ENCODE data around the gene ACOXL. TPM values are rescaled to one million over a fixed set of nuclear protein-coding genes. Genes with fewer than 3 reads are reported as not detected.

ACOXL gene
- total and polyA plus RNA-seq, 2 of the 8 experiments (the other 6 are each of a cell fraction or from before 2014, with no cell fraction given) = 11.4 to 20.6 TPM

DNA sequence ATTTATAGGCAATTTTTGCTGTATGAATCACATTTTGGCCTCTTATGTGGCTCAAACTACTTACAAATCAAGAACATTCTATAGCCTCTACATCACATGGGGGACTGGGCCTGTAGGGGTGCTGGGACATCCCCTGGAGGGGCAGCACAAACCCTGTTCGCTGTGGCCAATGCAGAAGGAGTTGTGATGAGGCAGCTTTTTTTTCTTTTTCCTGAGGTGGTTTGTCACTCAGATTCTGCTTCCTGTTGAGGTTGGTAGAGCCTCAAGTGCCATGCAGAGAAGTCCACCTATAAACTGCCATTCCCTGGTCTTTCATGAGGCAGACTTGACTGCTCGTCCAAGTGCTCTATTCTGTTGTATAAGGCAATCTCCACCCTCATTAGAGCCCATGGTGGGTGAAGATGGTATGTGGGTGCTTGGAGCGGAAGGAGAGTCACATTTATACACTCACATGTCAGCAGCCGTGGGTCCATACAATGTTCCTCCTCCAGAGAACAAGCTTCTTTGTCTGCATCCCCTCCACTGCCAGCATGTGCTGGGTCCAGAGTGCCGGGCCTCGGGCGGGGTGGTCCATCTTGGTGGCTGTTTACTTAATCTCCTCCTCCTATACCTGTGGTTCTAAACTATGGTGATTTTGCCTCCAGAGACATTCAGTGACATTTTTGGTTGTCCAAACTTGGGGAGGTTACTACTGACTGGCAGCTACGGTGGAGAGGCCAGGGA, 120.3 kb downstream of the ACOXL start (continued):
- TF ChIP-seq TBP (IDR thresholded peaks at IDR 0.05; ENCODE audit: low read depth, low read length) (no peak), PHF8 (conservative IDR thresholded peaks at IDR 0.05; ENCODE audit: low read depth, low read length) (no peak), SIX5 (IDR thresholded peaks at IDR 0.05; ENCODE audit: low read depth, low read length) (no peak), ATF2 (IDR thresholded peaks at IDR 0.05; ENCODE audit: low read length) (no peak)
